MG63 (cell line): Measurements from ENCODE around the gene KDM4C. TPM values are rescaled to one million over a fixed set of nuclear protein-coding genes. Genes with fewer than 3 reads are reported as not detected.
"Not testable (repeated sequence)": the region's sequence is repeated elsewhere in the genome, so short reads cannot be mapped to it uniquely, and the experiment has no call there.

Source experiments
- DNase-seq: peaks from one replicate; pipeline ENCODE4 v3.0.0-alpha.2; 2020
- H3K27me3 ChIP-seq: fragments of 250-450 bp; sonication (Bioruptor Pico); 2 replicates; pipeline ENCODE4 v1.5.1; 2020; ENCODE audit warnings: mild to moderate bottlenecking, moderate library complexity
- H3K36me3 ChIP-seq: fragments of 250-450 bp; sonication (Bioruptor Pico); 2 replicates; pipeline ENCODE4 v1.5.1; 2020; ENCODE audit warnings: mild to moderate bottlenecking, moderate library complexity
- H3K4me3 ChIP-seq: fragments of 250-450 bp; sonication (Bioruptor Pico); 2 replicates; pipeline ENCODE4 v1.5.1; 2020; ENCODE audit warnings: mild to moderate bottlenecking, moderate library complexity
- H3K9me3 ChIP-seq: fragments of 250-450 bp; sonication (Bioruptor Pico); 2 replicates; pipeline ENCODE4 v1.5.1; 2020; ENCODE audit warnings: mild to moderate bottlenecking, moderate library complexity
- total RNA-seq: library from RNA; depleted of rRNA; stranded (reverse); fragments of >200 nt; shearing (Covaris generic); gene quantifications from 2 replicates; pipeline ENCODE4 v1.2.3, GENCODE V29; 2014; ENCODE audit warnings: low replicate concordance

Gene KDM4C
- total RNA-seq, 1 experiment from 2014 or later, result 1.8 TPM

DNA sequence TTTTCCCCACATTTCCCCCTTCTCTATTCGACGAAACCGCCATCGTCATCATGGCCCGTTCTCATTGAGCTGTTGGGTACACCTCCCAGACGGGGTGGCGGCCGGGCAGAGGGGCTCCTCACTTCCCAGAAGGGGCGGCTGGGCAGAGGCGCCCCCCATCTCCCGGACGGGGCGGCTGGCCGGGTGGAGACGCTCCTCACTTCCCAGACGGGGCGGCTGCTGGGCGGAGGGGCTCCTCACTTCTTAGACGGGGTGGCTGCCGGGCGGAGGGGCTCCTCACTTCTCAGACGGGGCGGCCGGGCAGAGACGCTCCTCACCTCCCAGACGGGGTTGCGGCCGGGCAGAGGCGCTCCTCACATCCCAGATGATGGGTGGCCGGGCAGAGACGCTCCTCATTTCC is 191.1 kb downstream of the KDM4C start:
- not testable (repeated sequence) for H3K9me3 ChIP-seq, DNase-seq, H3K27me3 ChIP-seq, H3K4me3 ChIP-seq, H3K36me3 ChIP-seq

DNA sequence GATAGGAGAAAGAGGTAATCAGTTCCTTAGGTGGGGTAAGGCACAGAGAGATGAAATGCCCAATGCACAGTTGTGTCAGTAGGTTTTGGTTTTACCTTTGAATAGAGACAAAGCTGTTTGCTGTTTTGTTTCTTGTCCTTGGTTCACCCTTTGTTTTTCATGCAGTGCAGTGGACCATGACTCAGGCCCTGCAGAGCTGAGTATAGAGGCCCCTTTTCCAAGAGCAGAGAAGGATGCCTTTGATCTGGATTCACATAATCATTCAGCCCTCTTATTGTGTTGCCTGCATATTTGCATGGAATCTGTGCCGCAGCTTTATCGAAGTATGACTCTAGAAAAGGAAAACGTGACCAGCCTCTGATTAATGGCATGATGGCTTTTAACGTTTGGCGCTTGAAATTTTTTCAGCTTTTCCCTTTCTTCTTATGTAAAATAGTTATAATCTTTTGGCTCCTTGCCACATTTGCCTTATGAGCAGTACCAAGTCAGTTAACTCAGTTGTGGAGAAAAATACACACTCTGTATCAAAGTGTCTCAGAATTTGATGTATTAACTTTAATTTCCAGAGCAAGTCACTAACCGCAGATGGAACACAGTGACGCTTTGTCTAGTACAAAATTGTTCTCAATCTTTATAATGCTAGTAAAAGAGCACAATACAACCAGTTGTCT is 197.6 kb downstream of the KDM4C start:
- DNase-seq, result no peak
- Histone ChIP-seq H3K9me3 (no peaks in the 10 kb centered on the region), H3K4me3 (no peak overlapping the region), H3K27me3 (no peaks in the 10 kb centered on the region), H3K36me3 (no peaks in the 10 kb centered on the region)

DNA sequence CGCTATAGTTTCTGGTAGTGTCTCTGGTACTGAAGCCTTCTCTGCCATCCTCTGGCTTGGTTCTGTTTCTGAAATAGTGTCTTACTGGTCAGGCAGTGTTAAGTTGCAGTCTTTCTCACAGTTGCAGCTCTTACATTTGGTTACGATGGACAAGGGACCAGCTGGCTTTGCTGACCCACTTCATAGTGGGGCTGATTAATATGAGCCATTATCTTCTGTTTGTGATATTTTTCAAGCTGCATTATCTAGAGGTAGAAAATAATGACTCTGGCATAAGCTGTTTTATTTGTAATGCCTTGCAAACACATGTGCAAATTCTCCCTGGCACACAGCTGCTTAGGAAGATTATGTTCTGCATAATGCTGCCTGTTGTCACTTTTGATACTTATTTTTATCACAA is 199.1 kb downstream of the KDM4C start:
- no peaks in the 10 kb centered on the region for H3K27me3 ChIP-seq
- no peaks in the 10 kb centered on the region for H3K36me3 ChIP-seq
- DNase-seq, result no peak
- H3K9me3 ChIP-seq, result no peaks in the 10 kb centered on the region
- no peak overlapping the region for H3K4me3 ChIP-seq

DNA sequence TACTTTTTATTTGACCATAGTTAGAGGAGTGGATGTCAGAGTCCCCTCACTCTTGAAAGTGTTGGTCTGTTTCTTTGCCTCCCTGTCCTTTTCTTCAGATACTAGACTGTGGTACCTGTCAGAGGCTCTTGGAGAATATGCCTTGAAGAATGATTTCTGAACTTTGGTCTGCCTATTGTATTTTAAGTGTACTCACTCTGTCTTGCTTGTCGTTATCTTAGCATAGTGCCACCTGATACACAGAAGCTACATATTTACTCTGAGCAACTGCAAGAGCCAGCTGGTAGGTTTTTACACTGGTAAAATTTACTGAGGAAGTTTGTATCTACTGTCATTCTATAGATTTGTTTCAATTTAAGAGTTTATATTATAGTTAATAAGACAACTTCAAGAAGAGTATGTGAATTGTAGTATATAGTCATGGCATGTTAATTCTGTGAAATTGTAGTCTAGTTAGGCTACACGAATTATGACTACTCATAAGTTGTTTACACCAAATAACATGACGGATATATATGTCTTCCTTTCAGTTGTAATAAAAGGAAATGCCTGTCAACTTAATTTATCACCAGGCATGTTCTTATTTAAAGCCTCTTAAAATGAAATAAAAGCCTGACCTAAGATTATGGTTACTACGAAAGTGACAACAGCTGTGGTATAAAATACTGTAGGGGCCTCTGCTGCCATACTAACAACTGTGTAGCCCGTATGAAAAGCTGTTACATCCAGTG is 201.7 kb downstream of the KDM4C start:
- H3K36me3 ChIP-seq, result no peaks in the 10 kb centered on the region

DNA sequence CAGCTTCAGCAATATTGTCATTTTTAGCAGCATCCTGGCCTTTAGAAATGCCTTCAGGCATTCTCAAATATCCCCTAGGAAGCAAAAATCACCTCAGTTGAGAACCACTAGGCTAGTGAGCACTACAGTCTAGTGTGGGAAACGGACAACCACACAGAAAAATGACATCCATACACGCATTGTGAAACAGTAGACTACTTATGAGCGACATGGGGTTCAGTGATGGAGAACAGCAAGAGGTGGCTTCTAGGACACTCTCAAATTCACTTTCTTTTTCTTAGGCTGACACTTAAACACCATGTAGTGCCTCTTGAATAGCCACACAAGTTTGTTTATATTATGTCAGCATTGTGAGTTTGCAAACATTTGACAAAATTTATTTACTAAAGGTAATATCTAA is 203.0 kb downstream of the KDM4C start:
- Histone ChIP-seq H3K4me3 (no peak overlapping the region), H3K36me3 (no peaks in the 10 kb centered on the region), H3K9me3 (no peaks in the 10 kb centered on the region), H3K27me3 (no peaks in the 10 kb centered on the region)
- no peak for DNase-seq

More for the DNA sequence above, 201.7 kb downstream of the KDM4C start:
- H3K27me3 ChIP-seq, result no peaks in the 10 kb centered on the region
- H3K9me3 ChIP-seq, result no peaks in the 10 kb centered on the region
- no peak for DNase-seq
- H3K4me3 ChIP-seq, result no peak overlapping the region

DNA sequence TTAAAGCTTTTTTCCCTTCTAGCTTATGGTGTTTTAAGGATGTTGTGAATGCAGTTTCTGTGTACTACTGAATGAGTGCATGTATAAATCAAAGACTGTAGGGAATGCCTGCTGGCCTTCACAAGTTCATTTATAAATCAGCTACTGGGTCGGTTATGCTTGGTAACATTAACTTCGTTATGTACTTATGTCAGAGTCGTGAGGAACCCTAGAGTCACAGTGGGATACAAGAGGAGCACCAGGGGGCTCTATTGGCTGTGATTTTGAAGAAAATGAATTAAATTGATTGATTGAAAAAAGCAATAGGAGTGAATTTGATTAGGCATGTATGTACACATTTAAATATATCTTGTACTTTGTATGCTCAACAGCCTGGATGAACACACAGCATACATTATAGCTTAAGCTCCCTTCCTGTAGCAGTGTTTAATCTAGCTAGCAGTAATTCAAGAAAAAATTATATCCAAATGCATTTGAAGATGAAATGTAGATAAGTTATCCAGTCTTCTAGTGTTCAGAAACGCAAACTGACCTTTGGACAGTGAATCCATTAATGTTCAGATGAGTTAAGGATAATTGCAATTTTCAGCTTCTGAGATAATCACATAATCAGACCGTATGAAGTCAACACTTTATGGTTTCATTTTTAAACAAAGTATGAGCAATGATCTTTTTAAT is 204.2 kb downstream of the KDM4C start:
- DNase-seq, result no peak
- Histone ChIP-seq H3K4me3 (no peak overlapping the region), H3K9me3 (no peaks in the 10 kb centered on the region), H3K36me3 (no peaks in the 10 kb centered on the region), H3K27me3 (no peaks in the 10 kb centered on the region)

DNA sequence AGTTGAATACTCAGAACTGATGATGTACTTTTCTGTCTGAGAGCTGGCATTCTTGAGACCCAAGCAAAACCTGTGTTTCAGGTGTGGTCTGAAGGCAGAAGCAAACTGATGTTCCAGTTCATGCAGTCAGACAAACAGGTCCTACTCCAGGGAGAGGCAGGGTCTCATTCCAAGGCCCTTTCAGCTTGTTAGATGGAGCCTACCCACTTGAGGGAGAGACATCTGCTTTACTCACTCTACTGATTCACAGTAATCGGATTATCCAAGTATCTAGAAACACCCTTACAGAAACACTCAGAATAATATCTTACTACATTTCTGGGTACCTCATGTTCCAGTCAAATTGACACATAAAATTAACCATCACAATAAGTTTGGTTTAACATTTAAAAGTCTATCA is 207.8 kb downstream of the KDM4C start:
- no peaks in the 10 kb centered on the region for H3K36me3 ChIP-seq
- no peak overlapping the region for H3K4me3 ChIP-seq
- H3K27me3 ChIP-seq, result no peaks in the 10 kb centered on the region
- H3K9me3 ChIP-seq, result no peaks in the 10 kb centered on the region
- no peak for DNase-seq

DNA sequence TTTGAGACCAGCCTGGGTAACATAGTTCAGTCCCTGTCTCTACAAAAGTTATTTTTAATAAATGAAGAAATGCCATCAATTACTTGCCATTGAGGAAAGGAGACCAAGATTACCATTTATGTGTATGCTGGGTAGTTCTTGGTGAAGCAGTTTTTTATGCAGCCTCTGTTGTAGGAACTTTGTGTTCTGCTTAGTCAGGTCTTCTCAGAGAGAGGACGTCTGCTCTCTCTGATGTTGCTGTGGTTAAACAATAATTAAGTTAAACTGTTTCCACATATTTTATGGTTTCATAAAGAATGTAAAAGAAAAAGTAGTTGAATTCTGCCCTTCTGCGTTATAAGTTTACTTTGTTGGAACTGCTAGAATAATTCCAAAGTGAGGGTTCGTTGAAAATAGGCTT is 210.5 kb downstream of the KDM4C start:
- Histone ChIP-seq H3K4me3 (no peak overlapping the region), H3K36me3 (no peaks in the 10 kb centered on the region), H3K27me3 (no peaks in the 10 kb centered on the region), H3K9me3 (no peaks in the 10 kb centered on the region)
- no peak for DNase-seq

DNA sequence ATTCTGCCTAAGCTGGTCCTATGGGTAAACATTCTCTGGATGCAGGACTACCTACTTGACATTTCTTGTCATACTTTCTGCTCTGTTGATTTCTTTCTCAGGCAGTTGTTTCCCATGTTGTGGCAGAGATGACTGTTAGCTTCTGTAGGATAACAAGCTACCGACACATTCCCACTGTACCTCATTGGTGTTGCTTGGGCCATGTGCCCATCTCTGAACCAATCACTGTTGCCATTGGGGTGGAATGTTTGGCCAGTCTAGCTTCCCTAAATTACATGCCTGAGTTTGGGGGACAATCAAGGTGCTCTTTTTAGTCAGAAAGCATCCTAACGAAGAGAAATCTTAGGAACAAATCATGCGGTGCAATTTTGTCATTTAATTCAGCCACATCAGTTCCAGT is 212.0 kb downstream of the KDM4C start:
- H3K27me3 ChIP-seq, result no peaks in the 10 kb centered on the region
- DNase-seq, result no peak
- H3K36me3 ChIP-seq, result no peaks in the 10 kb centered on the region
- H3K9me3 ChIP-seq, result no peaks in the 10 kb centered on the region
- H3K4me3 ChIP-seq, result no peak overlapping the region

DNA sequence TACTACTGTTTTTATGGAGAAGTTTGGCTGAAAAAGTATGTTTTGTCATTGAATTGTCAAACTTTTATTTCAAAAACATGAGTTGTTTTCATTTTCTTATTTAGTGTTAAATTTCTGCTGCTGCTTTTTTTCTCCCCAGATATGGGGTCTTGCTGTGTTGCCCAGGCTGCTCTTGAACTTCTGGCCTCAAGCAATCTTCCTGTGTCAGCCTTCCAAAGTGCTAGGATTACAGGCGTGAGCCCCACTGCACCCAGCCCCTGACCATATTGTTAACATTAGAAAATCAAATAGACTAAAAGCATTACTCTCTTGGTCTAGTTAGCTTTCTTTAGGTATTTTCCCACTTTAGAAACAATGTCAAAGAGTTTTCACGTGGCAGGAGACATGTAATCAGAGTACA is 215.3 kb downstream of the KDM4C start:
- DNase-seq, result no peak
- no peaks in the 10 kb centered on the region for H3K9me3 ChIP-seq
- H3K27me3 ChIP-seq, result no peaks in the 10 kb centered on the region
- H3K4me3 ChIP-seq, result no peak overlapping the region
- H3K36me3 ChIP-seq, result no peaks in the 10 kb centered on the region

DNA sequence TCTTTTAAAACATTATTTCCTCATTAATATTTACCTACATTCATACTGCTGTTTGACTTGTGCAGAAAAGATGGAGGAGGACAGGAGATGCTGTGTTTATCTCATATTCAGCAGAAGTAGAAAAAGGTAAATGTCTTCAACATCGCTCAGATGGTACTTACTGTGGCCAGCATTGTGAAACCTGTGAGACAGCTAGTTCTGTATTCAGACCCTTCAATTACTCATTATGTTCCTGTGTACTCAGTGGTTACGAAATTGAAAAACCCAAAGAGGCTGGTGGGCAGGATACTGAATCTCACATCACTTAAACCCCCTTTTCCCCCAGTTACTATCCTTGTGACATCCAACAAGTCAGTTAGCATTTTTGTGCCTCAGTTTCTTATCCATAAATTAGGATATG is 216.0 kb downstream of the KDM4C start:
- no peak overlapping the region for H3K4me3 ChIP-seq
- H3K36me3 ChIP-seq, result no peaks in the 10 kb centered on the region
- H3K9me3 ChIP-seq, result no peaks in the 10 kb centered on the region
- no peaks in the 10 kb centered on the region for H3K27me3 ChIP-seq
- DNase-seq, result no peak

DNA sequence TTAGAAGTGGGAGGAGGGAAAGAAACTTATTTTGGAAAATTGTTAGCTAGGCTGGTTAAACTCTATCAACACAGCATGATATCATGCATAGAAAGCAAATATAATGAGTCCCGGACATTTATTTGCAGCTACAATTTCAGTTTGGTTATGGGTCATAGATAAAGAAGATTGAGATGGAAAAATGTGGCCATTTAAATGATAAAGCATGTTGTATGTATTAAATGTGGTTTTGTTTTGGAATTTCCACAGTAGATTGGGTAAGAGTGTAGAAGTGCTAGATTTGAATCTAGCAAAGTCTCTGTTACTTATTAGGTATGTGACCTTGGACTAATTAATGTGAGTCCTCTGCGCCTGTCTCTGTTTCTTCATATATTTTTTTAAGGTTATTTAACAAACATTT is 217.4 kb downstream of the KDM4C start:
- no peak overlapping the region for H3K4me3 ChIP-seq
- no peak for DNase-seq
- no peaks in the 10 kb centered on the region for H3K9me3 ChIP-seq

DNA sequence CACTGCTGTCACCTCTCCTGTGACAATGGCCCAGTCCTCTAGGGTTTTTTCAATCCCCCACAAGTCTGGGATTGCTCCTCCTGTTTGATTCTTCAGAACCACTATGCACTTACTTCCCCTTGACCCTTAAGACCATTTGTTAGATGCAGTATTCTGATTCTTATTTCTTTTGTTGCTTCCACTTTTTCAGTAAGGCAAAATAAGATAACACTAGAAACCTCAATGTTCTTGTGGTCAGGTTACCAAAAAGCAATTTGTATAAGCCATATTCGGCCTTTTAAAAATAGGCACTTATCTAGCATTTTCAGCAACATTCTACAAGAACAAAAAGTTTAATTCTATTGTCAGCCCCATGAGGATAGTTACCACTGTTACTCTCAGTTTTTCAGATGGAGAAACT is 220.0 kb downstream of the KDM4C start:
- no peak for DNase-seq
- Histone ChIP-seq H3K36me3 (no peaks in the 10 kb centered on the region), H3K9me3 (no peaks in the 10 kb centered on the region), H3K27me3 (no peaks in the 10 kb centered on the region), H3K4me3 (no peak overlapping the region)

More for the DNA sequence above, 217.4 kb downstream of the KDM4C start:
- no peaks in the 10 kb centered on the region for H3K27me3 ChIP-seq
- no peaks in the 10 kb centered on the region for H3K36me3 ChIP-seq

DNA sequence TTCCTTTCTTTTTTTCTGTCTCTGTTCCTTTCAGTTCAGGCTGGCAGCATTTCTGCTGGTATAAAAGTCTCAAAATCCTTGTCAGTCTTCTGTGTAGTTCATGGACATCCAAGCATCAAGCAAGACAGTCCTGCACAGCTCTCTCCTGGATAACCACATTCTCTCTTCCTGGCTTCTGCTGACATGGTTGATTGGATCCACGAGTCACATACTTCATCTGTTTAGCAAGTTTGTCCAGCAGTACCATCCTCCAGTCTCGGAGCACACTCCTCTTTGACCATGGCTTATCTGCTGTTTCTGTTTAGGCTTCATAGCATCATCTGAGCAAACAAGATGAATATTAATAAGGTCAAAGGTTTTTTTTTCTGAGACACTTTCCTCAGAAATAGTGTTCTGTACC is 220.8 kb downstream of the KDM4C start:
- no peaks in the 10 kb centered on the region for H3K9me3 ChIP-seq
- H3K27me3 ChIP-seq, result no peaks in the 10 kb centered on the region
- DNase-seq, result no peak
- H3K36me3 ChIP-seq, result no peaks in the 10 kb centered on the region
- H3K4me3 ChIP-seq, result no peak overlapping the region

DNA sequence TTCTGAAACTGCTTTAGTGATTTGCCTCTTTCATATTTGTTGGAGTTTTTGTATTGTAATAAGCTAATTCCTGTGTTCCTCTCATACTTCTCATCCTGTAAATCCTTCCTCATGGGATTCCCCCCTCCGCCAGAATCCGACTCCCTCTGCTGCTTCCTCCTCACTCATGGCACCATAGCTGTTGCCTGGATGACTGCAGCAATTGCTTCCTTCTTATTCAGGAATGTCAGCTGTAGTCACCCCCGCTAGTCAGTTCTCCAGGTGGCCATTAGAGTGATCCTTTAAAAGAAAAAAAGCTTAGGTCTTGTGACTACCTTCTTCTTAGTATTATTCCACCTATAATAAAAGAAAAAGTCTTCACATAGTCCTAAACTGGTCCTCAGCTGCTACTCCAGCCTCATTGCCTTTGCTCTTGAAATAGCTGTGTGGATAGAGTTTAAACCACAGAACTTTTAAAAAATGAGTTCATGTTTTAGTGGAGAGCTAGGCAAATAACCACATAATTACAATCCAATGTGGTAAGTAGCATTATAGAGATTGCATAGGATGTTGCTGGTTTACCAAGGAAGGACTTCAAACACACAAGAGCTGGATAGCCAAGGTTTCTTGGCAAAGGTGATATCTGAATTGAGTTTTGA is 227.3 kb downstream of the KDM4C start:
- H3K27me3 ChIP-seq, result no peaks in the 10 kb centered on the region
- no peak for DNase-seq
- no peaks in the 10 kb centered on the region for H3K9me3 ChIP-seq
- no peaks in the 10 kb centered on the region for H3K36me3 ChIP-seq
- no peak overlapping the region for H3K4me3 ChIP-seq

DNA sequence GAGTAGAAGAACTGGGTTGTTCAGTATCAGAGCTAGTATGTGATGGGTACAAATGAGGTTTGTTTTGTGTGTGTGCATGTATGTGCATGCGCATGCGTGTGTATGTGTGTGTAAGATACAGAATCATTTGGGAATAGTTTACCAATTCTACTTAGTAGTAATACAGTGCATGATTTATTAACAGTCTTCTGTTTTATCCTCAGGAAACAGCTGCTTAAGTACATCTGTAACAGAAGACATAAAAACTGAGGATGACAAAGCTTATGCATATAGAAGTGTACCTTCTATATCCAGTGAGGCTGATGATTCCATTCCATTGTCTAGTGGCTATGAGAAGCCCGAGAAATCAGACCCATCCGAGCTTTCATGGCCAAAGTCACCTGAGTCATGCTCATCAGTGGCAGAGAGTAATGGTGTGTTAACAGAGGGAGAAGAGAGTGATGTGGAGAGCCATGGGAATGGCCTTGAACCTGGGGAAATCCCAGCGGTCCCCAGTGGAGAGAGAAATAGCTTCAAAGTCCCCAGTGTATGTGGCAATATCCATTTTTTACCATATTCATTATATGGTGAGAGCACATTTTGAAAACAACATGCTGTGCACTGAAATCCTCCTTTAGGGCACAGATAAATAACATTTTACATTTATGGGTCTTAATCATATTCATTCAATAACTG is 228.5 kb downstream of the KDM4C start:
- DNase-seq, result no peak
- no peaks in the 10 kb centered on the region for H3K36me3 ChIP-seq
- no peaks in the 10 kb centered on the region for H3K27me3 ChIP-seq
- no peak overlapping the region for H3K4me3 ChIP-seq
- H3K9me3 ChIP-seq, result no peaks in the 10 kb centered on the region

DNA sequence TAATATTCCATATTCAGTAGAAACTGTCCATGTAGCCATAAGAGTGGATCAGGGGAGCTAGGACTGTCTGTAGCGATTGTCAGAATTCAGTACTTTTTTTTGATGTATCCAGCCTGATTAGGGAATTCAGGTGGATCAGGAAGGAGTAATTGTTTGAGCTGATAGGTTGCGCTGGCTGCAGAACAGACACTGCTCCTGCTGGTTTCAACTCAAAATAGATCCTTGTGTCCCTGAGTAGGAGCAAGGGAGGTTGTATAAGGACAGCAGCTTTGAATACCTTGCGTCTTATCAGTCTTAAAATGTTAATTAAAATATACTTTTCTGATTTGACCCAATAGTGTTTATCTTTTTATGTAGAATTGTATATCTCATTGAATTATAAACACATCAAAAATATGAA is 229.6 kb downstream of the KDM4C start:
- DNase-seq, result no peak
- no peaks in the 10 kb centered on the region for H3K36me3 ChIP-seq
- no peak overlapping the region for H3K4me3 ChIP-seq
- H3K27me3 ChIP-seq, result no peaks in the 10 kb centered on the region
- no peaks in the 10 kb centered on the region for H3K9me3 ChIP-seq
